Peyer's patch (tissue), 4 donors: ENCODE measurements around the gene ZNF18. TPM values are rescaled to one million over a fixed set of nuclear protein-coding genes. Genes with fewer than 3 reads are reported as not detected.
"Not testable (repeated sequence)": the region's sequence is repeated elsewhere in the genome, so short reads cannot be mapped to it uniquely, and the experiment has no call there.

Experiments
- DNase-seq, 3 donors: peaks; one replicate each; pipeline ENCODE4 v3.0.0-alpha.2; 2017 to 2019
- H3K27ac ChIP-seq, 4 donors: fragments of 200-600 bp; sonication (generic); one replicate each; pipeline ENCODE4 v1.5.1; 2016 to 2019
- H3K27me3 ChIP-seq, 2 donors: fragments of 200-600 bp; sonication (generic); one replicate each; pipeline ENCODE4 v1.5.1; 2019
- H3K36me3 ChIP-seq, 3 donors: fragments of 200-600 bp; sonication (generic); one replicate each; pipeline ENCODE4 v1.5.1; 2016 to 2019
- H3K4me1 ChIP-seq, 4 donors: fragments of 200-600 bp; sonication (generic); one replicate each; pipeline ENCODE4 v1.5.1; 2016 to 2019
- H3K4me3 ChIP-seq, 4 donors: fragments of 200-600 bp; sonication (generic); 1 replicate in 3 of 4; 2 replicates in 1 of 4; pipeline ENCODE4 v1.5.1; 2016 to 2019; ENCODE audit warnings: mild to moderate bottlenecking in 1 of 4
- H3K9me3 ChIP-seq, 4 donors: fragments of 200-600 bp; sonication (generic); one replicate each; pipeline ENCODE4 v1.5.1; 2016 to 2019; ENCODE audit warnings: mild to moderate bottlenecking in 1 of 4
- POLR2A ChIP-seq, 2 donors: fragments of 450-650 bp; IDR thresholded peaks; one replicate each; pipeline ENCODE4 v1.5.1; 2017; ENCODE audit warnings: antibody characterized with exemption in 2 of 2, mild to moderate bottlenecking in 2 of 2, moderate library complexity in 2 of 2
- total RNA-seq, 4 donors: library from RNA; depleted of rRNA; stranded (reverse); fragments of >200 nt; gene quantifications; one replicate each; pipeline ENCODE4 v1.1.0, GENCODE V29; 2016
- TF ChIP-seq, protein P1 (sequence below), 6 experiments: fragments of 450-650 bp in 4 of 6; fragments of 200-600 bp in 2 of 6; sonication (generic) in 1 of 6; IDR thresholded peaks; one replicate each; pipeline ENCODE4 v1.5.1; 2017 to 2019; ENCODE audit warnings: antibody characterized with exemption in 6 of 6, mild to moderate bottlenecking in 3 of 6, moderate library complexity in 1 of 6

The ZNF18 gene
- total RNA-seq, 4 donors from 2014 or later, result 6.0 to 18.2 (median 8.8) TPM

DNA sequence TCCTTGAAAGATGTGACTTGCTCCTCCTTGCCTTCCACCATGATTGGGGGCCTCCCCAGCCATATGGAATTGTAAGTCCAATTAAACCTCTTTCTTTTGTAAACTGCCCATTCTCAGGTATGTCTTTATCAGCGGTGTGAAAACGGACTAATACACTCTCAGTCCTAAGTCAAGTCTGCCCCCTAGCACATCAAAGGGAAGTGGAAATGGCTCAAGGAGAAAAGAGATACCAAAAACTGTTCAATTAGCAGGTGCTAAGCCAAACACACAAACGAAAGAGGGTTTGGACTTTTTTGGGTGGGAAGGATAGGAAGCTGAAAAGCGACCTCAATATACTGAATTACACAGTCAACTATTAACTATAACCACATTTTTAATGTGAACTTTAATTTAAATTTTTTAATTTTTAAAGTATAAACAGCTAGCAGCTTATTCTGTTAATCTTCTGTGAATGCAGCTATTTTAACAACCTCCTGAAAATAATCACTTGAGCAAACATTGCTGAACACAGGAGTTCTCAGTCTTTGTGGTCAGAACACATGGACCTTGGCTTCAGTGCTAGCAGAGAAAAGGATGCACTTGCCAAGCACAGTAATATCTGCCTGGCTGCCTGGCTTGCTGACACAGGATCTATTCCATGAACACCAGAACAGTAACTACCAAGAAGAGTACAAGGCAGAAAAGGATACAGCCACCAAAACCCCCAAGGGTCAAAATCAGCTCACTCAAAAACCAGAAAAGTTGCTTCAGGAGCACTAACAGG lies 10.9 kb downstream of the ZNF18 start:
- no peak overlapping the region for H3K27ac ChIP-seq
- no peak for DNase-seq
- H3K27me3 ChIP-seq, result no peaks in the 10 kb centered on the region
- no peaks in the 10 kb centered on the region for H3K4me1 ChIP-seq
- TF ChIP-seq POLR2A (IDR thresholded peaks at IDR 0.05), result no peak
- TF ChIP-seq, protein P1, sequence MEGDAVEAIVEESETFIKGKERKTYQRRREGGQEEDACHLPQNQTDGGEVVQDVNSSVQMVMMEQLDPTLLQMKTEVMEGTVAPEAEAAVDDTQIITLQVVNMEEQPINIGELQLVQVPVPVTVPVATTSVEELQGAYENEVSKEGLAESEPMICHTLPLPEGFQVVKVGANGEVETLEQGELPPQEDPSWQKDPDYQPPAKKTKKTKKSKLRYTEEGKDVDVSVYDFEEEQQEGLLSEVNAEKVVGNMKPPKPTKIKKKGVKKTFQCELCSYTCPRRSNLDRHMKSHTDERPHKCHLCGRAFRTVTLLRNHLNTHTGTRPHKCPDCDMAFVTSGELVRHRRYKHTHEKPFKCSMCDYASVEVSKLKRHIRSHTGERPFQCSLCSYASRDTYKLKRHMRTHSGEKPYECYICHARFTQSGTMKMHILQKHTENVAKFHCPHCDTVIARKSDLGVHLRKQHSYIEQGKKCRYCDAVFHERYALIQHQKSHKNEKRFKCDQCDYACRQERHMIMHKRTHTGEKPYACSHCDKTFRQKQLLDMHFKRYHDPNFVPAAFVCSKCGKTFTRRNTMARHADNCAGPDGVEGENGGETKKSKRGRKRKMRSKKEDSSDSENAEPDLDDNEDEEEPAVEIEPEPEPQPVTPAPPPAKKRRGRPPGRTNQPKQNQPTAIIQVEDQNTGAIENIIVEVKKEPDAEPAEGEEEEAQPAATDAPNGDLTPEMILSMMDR (IDR thresholded peaks at IDR 0.05), result no peak
- no peaks in the 10 kb centered on the region for H3K9me3 ChIP-seq
- peaks cover 0 to 51% (median 0%) of the 10 kb centered on the region in 3 donors for H3K36me3 ChIP-seq
- no peak overlapping the region for H3K4me3 ChIP-seq

DNA sequence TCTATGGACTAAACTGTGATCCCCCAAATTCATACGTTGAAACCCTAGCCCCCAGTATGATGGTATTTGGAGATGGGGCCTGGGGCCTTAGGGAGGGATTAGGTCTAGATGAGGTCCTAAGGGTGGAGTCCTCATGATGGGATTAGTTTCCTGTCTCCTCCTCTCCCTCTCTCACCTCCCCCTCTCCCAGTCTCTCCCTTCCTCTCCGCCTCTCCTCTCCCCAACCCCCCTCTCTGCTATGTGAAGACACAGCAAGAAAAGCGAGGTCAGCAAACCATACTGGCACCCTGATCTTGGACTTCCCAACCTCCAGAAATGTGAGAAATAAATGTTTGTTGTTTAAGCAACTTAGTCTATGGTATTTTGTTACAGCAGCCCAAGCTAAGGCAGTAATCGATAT lies 15.4 kb downstream of the ZNF18 start:
- DNase-seq, result no peak
- Histone ChIP-seq H3K4me3 (no peak overlapping the region), H3K36me3 (peaks cover 0 to 45% (median 0%) of the 10 kb centered on the region in 3 donors), H3K9me3 (no peaks in the 10 kb centered on the region), H3K4me1 (no peaks in the 10 kb centered on the region), H3K27me3 (no peaks in the 10 kb centered on the region), H3K27ac (no peak overlapping the region)
- TF ChIP-seq POLR2A (IDR thresholded peaks at IDR 0.05), result no peak
- TF ChIP-seq, protein P1 (IDR thresholded peaks at IDR 0.05), result no peak

DNA sequence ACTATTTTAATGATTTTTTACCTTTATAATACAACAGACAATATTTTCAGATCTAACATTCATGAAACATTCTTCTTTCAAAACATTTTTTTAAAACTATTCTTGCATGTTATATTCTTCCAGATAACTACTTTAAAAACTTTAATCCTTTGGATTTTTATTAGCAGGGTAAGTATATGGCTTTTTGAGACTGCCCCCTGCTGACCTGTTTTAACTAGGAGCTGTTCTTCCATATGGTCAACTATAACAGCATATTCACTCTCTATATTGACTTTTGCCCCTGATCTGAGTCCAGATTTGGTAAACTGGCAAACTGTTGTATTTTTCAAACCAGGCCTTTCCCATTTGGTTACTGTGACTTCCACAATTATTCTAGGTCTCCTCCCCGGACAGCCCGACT lies 16.5 kb downstream of the ZNF18 start:
- TF ChIP-seq POLR2A (IDR thresholded peaks at IDR 0.05), result no peak
- TF ChIP-seq, protein P1 (IDR thresholded peaks at IDR 0.05), result peak in 1 of 6 experiments; percentile 10
- no peak overlapping the region for H3K4me3 ChIP-seq
- peaks cover 0 to 46% (median 0%) of the 10 kb centered on the region in 3 donors for H3K36me3 ChIP-seq

DNA sequence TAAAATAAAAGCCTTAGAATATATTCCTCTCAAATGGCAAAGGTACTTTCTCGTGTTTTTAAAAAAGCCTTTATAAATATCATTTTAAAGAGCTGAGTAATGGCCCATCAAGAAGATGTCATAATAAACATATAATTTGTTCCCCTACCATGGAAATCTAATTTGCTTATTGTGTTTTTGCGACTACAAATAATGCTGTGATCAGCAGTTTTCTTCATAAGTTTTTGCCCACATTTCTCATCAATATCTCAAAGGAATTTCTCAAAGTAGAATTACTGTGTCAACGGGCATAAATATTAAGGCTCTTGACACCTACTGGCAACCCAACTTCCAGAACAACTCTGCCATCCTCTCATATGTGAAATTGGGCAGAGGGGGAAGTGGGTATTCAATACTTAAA lies 17.5 kb downstream of the ZNF18 start:
- no peak for DNase-seq
- no peaks in the 10 kb centered on the region for H3K4me1 ChIP-seq
- H3K9me3 ChIP-seq, result no peaks in the 10 kb centered on the region
- H3K27me3 ChIP-seq, result no peaks in the 10 kb centered on the region
- no peak overlapping the region for H3K27ac ChIP-seq
- TF ChIP-seq, protein P1 (IDR thresholded peaks at IDR 0.05), result no peak
- no peak for TF ChIP-seq POLR2A (IDR thresholded peaks at IDR 0.05)
- H3K4me3 ChIP-seq, result no peak overlapping the region
- H3K36me3 ChIP-seq, result peaks cover 0 to 46% (median 0%) of the 10 kb centered on the region in 3 donors

More for the DNA sequence above, 16.5 kb downstream of the ZNF18 start:
- Histone ChIP-seq H3K4me1 (no peaks in the 10 kb centered on the region), H3K27me3 (no peaks in the 10 kb centered on the region), H3K9me3 (no peaks in the 10 kb centered on the region), H3K27ac (no peak overlapping the region)
- DNase-seq, result no peak

DNA sequence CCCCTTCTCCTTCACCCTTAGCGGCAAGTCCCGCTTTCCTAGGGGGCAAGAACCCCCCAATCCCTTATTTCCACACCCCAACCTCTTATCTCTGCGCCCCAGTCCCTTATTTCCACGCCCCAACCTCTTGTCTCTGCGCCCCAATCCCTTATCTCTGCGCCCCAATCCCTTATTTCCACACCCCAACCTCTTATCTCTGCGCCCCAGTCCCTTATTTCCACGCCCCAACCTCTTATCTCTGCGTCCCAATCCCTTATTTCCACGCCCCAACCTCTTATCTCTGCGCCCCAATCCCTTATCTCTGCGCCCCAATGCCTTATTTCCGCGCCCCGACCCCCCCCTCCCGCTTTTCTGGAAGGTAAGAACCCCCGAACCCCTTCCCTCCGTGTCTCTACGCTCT lies 24.5 kb downstream of the ZNF18 start:
- not testable (repeated sequence) for H3K4me1 ChIP-seq, H3K4me3 ChIP-seq, H3K27me3 ChIP-seq, DNase-seq, H3K27ac ChIP-seq, H3K9me3 ChIP-seq
- peaks cover 0 to 10% (median 0%) of the 10 kb centered on the region in 3 donors for H3K36me3 ChIP-seq

DNA sequence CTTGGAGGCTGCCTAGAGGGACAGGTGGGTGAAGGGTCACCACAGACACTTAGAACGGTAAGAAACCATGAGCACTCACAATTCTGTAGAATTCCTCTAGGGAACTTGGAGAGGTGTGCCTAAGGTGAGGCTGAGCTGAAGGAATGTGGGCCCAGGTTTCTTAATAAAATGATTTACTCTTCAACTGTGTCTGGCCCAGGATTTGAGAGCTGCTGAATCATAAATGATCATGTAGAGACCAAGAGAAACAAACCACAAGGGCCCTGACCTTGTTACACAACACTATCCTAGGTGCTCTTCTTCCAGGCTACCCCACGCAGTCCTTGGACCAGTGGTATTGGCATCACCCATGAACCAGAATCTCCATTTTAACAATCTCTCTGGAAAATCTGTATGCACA lies 27.7 kb downstream of the ZNF18 start:
- Histone ChIP-seq H3K27ac (no peak overlapping the region), H3K36me3 (no peaks in the 10 kb centered on the region), H3K4me1 (no peaks in the 10 kb centered on the region), H3K27me3 (no peaks in the 10 kb centered on the region), H3K4me3 (no peak overlapping the region), H3K9me3 (peaks cover 0 to 5% (median 0%) of the 10 kb centered on the region in 4 donors)
- DNase-seq, result no peak
- TF ChIP-seq, protein P1 (IDR thresholded peaks at IDR 0.05), result no peak
- TF ChIP-seq POLR2A (IDR thresholded peaks at IDR 0.05), result no peak
